KBM-7 (cell line): ENCODE results near the gene MRPL20.

ENCODE experiments used
- DNase-seq: peaks from one replicate; pipeline ENCODE4 v3.0.0-alpha.2; 2015
- in situ Hi-C: fragments of 300-500 bp; cut with MboI; formaldehyde crosslinking; loops from 2 replicates; pipeline ENCODE4 v1.14.3; 2020; ENCODE audit warnings: low sequenced_read_pairs, low pct_unique_long_range_greater_than_20kb, mixed read lengths

MRPL20 gene

DNA sequence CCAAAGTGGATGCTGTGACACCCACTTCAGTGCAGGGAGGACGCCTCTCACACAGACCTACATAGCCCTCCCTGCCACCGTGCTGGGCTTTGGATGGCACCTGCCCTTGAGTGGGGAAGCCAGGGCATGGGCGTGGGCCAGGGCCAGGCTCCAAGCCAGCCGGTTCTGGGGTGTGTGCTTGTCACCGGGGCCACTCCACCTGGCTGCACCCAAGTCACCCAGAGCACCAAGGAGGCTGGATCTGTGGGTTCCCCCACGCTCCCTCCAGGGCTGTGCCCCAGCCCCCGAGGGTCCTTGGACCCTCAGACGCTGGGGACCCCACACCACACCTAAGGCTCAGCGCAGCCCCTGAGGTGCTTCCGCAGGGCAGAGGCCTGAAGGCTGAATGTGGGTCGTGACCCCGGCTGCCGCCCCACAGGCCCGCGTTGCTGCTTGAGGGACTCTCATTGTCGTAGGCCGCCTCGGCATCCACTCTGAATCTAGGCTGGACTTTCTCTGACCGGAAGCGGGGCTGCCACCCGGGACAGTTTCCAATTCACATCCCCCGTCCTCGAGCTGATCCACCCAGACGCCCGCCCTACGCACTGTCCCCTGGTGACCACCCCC is 50.2 kb downstream of the MRPL20 start:
- in situ Hi-C loops = no loop called here
- no peak for DNase-seq

DNA sequence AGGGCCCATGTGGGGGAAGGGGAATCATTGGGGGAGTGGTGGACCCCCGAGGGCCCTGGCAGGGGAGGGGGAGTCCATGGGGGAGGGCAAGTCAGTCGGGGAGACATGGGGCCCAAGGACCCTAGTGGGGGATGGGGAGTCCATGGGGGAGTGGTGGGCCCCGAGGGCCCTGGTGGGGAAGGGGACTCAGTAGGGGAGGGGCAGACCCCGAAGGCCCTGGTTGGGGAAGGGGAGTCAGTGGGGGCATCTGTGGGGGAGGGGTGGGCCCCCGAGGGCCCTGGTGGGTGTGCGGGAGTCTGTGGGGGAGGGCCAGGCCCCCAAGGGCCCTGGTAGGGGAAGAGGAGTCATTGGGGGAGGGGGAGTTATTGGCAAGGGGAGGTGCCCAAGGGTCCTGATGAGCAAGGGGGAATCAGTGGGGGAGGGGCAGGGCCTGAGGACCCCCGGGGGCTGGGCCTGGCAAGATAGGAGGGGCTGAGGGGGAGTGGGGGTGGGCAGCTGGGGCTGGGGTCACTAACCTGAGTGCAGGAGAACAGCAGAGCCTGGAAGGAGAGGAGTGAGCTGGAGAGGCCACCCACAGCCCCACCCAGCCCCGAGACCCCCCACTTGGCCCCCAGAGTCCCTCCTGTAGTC is 50.8 kb downstream of the MRPL20 start:
- no peak for DNase-seq
- in situ Hi-C loops = no loop called here

DNA sequence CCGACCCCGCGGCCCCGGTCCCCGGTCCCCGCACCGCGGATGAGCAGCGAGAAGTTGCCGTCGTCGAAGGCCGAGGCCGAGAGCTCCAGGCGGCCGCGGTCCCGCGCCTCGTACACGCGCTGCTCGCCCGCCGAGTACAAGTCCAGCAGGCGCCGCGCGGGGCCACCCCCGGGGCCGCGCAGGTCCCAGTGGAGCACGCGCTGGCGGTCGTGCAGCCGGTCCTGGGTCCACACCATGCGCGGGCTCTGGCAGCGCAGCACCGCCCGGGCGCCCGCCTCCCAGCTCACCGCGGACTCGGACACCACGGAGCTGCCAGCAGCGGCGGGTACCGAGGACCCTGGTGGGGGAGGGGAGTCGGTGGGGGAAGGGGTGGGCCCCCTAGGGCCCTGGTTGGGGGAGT is 51.7 kb downstream of the MRPL20 start:
- in situ Hi-C loops = no loop called here
- DNase-seq = no peak

DNA sequence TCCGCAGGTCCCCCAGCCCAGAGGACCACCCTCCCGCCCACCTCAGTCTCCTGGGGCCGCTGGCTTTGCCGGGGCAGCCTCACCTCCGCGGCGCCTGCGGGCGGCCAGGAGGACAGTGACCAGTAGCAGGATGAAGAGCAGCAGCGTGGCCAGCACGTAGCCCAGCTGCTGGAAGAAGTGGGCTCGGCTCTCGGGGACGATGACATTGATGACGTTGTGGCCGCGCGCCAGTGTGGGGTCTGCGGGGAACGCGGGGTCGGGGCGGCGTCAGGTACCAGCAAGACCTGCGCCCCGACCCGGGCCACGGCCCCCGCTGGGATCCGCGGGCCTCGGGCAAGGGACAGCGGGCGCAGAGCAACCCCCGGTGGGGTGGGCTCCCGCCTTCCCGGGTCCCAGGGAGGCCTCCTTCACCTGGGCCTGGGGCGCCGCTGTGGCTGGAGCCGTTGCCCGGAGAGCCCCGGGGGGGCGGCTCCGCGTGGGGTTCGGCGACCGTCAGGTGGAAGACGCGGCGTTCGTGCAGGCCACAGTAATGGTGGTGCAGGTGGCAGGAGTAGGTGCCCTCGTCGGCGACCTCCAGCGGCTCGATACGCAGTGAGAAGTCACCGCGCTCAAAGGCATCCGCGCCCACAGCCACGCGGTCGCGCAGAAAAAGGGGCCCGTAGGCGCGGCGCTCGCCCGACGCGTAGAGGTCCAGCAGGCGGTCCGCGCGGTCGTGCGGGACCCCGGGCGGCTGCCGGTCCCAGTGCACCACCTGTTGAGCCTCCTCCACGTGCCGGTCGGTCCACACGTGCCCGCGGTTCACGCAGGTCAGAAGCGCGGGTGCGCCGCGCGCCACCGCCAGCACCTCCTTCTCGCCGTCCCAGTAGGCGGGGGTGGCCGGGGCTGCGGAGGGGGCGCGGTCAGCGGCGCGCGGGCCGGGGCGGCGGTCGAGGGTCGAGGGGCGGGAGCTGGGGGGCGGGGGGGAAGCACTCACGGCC is 52.5 kb downstream of the MRPL20 start:
- DNase-seq = no peak
- in situ Hi-C loops = no loop called here

DNA sequence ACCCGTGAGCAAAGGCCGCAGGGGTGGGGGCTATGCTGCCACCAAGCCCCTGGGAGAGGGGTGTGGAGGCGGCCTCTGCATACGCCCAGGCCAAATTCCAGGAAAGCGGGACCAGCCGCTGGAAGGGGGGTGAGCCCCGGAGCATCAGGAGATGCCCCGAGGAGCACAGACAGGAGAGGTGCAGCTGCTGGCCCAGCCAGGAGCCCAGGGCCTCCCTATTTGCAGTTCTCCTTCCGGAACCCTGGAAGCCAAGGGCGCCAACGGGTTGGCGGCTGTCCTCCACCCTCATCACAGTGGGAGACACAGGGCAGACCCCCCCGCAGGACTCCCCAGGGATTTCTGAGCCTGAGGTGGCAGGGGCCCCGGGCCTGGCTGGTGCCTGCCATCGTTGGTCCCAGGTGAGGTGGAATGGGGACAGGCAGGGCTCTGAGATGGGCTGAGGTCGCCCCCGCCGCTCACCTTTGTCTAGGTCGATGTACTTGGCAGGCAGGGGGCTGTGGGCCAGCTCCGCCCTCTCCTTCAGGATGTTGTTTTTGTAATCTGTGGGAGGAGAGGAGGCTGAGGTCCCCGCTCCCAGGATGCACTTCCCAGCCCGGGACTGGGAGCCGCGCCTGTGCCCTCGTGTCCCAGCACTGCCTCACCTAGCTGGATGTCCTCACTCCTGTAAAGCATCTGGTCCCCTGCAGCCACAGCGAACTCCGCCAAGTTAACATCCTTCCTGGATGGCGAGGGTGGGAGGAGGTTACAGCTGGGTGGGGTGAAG is 53.5 kb downstream of the MRPL20 start:
- in situ Hi-C loops = no loop called here
- DNase-seq = no peak

DNA sequence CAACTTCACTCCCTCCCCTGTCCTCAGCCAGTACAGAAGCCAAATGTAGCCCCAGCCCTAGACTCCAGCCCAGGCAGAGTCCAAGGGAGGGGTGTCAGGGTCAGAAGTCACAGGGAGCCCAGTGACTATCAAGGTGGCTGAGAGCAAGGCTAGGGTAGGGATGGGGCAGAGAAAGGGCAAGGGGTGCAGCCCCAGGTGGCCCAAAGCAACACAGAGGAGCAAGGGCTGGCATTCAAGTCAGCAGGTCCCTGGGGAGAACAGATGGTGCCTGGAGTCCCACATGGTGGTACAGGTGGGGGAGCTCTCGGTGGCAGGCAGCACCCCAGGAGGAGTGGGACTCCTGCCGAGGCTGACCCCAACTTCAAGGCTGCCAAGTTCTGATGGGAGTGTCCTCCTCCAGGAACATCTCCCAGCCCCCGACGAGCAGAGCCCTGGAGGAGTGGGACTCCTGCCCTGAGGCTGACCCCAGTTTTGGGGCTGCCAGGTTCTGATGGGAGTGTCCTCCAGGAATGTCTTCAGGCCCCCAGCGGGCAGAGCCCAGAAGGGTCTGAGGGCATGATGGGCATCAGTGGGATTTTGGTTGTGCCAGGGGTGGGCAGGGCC is 54.2 kb downstream of the MRPL20 start:
- no peak for DNase-seq
- in situ Hi-C loops = no loop called here
